HG03520 (cell line): Measurements from ENCODE around the gene JPH4.

Experiments
- ATAC-seq: cut with Tn5 transposase; IDR thresholded peaks from one replicate; pipeline ENCODE4 v1.9.1; 2021; ENCODE audit warnings: mild to moderate bottlenecking, moderate library complexity; ENCODE audit not compliant: unreplicated experiment

The JPH4 gene

GRCh38 chr14:23565626-23566025 is 13.0 kb downstream of the JPH4 start:
- ATAC-seq = no peak

GRCh38 chr14:23564876-23565275 is 13.7 kb downstream of the JPH4 start:
- no peak for ATAC-seq

GRCh38 chr14:23564181-23564812 is 14.3 kb downstream of the JPH4 start:
- no peak for ATAC-seq

- ATAC-seq = no peak
Observed at GRCh38 chr14:23563473-23564180, 15.0 kb downstream of the JPH4 start.

GRCh38 chr14:23562822-23563472 is 15.6 kb downstream of the JPH4 start:
- ATAC-seq = no peak

GRCh38 chr14:23561873-23562821 is 16.4 kb downstream of the JPH4 start:
- no peak for ATAC-seq

- no peak for ATAC-seq
Observed at GRCh38 chr14:23561259-23561658, 17.3 kb downstream of the JPH4 start.

GRCh38 chr14:23559926-23560520 is 18.6 kb downstream of the JPH4 start:
- ATAC-seq = no peak

- ATAC-seq = no peak
Observed at GRCh38 chr14:23559010-23559925, 19.3 kb downstream of the JPH4 start.

GRCh38 chr14:23558346-23559009 is 20.1 kb downstream of the JPH4 start:
- no peak for ATAC-seq

GRCh38 chr14:23557946-23558345 is 20.6 kb downstream of the JPH4 start:
- ATAC-seq = no peak

- ATAC-seq = no peak
Observed at GRCh38 chr14:23557521-23557920, 21.1 kb downstream of the JPH4 start.

- no peak for ATAC-seq
Observed at GRCh38 chr14:23556700-23557440, 21.7 kb downstream of the JPH4 start.

GRCh38 chr14:23555882-23556699 is 22.5 kb downstream of the JPH4 start, which contains the start of gene THTPA:
Gene THTPA, plus strand, starts transcription at chr14:23556271. Its CDS starts 487 bp downstream, at chr14:23556758.
- peak; percentile 81 for ATAC-seq

- ATAC-seq = no peak
Observed at GRCh38 chr14:23555533-23555881, 23.1 kb downstream of the JPH4 start.

GRCh38 chr14:23551266-23552028 is 27.1 kb downstream of the JPH4 start, which contains the start of gene ZFHX2:
Gene ZFHX2, minus strand, starts transcription at chr14:23551765. Its CDS starts 16,440 bp downstream, at chr14:23535325.
- ATAC-seq = peak; percentile 25
